K562 treated with DMSO at 1 percent for 4 hours (cell line): ENCODE results near the gene CDKL5. TPM values are rescaled to one million over a fixed set of nuclear protein-coding genes. Genes with fewer than 3 reads are reported as not detected.

Experiments
- total RNA-seq: library from RNA; unstranded; fragments of 300-600 nt; gene quantifications from 2 replicates; pipeline ENCODE4 v1.2.3, GENCODE V29; 2022; ENCODE audit not compliant: insufficient read depth

The CDKL5 gene
- 0.18 TPM in 1 of 2 replicates, not detected in the other for total RNA-seq

GRCh38 chrX:18425199-18426003 is at the start of gene CDKL5:
Gene CDKL5, plus strand, starts transcription at chrX:18425608. Its CDS starts 81,489 bp downstream, at chrX:18507097.

GRCh38 chrX:18672008-18672407 is 246.6 kb downstream of the CDKL5 start, which contains the start of gene RS1:
Gene RS1, minus strand, starts transcription at chrX:18672108. Its CDS starts 40 bp downstream, at chrX:18672068.

Other genes with a start within 250 kb of the CDKL5 start
- gene BEND2, start 204.7 kb upstream of the CDKL5 start, total RNA-seq: not detected in 2 replicates
- 8.3 and 11.3 TPM in 2 replicates for gene SCML2, start 70.9 kb upstream of the CDKL5 start, total RNA-seq
- not detected in 2 replicates for gene RS1, start 246.5 kb downstream of the CDKL5 start, total RNA-seq